ENCODE data around the gene CUX1. TPM values are rescaled to one million over a fixed set of nuclear protein-coding genes. Genes with fewer than 3 reads are reported as not detected.

Gene CUX1
- total RNA-seq, 1 experiment from 2014 or later: 53.5 TPM

GRCh38 chr7:102215711-102216110 lies 398.3 kb downstream of the CUX1 start:
- no peak overlapping the region for H3K4me3 Mint-ChIP-seq
- no peaks in the 10 kb centered on the region for H3K4me1 Mint-ChIP-seq
- peaks cover 13 to 50% (median 22%) of the 10 kb centered on the region in 3 experiments for H3K36me3 Mint-ChIP-seq (ENCODE audit: insufficient read depth in 1 of 3, low read depth in 3 of 3)
- Histone ChIP-seq H3K79me1 (ENCODE audit: insufficient read depth, low read depth, low read length, poor library complexity, severe bottlenecking) (no peaks in the 10 kb centered on the region), H2BK20ac (ENCODE audit: low read depth, low read length, poor library complexity, severe bottlenecking) (no peak overlapping the region), H3K27ac (ENCODE audit: insufficient read length, low read depth, low read length) (no peak overlapping the region), H3K14ac (ENCODE audit: insufficient read depth, low read length) (no peak overlapping the region), H3K23ac (ENCODE audit: insufficient read length, low read depth, low read length) (no peak overlapping the region), H3K9me3 (ENCODE audit: control insufficient read depth, low read depth, low read length) (no peaks in the 10 kb centered on the region), H2BK12ac (ENCODE audit: insufficient read length, low read depth, low read length) (no peak overlapping the region), H3K56ac (ENCODE audit: insufficient read length, low read depth, low read length) (no peak overlapping the region), H2AFZ (ENCODE audit: low read length) (no peak overlapping the region), H3K9ac (ENCODE audit: extremely low read depth, insufficient read length, low read length) (no peak overlapping the region), H3K23me2 (ENCODE audit: insufficient read length, low read depth, low read length, poor library complexity, severe bottlenecking) (no peaks in the 10 kb centered on the region), H3K27me3 (ENCODE audit: insufficient read depth, low read length) (no peaks in the 10 kb centered on the region), H4K91ac (ENCODE audit: insufficient read length, low read depth, low read length) (no peak overlapping the region), H3K79me2 (ENCODE audit: insufficient read depth, low read length) (no peaks in the 10 kb centered on the region), H2BK120ac (ENCODE audit: low read depth, low read length, poor library complexity, severe bottlenecking) (no peak overlapping the region), H4K8ac (replicated peaks; ENCODE audit: insufficient read length, low read depth, low read length) (no peak overlapping the region), H3K18ac (ENCODE audit: insufficient read length, low read depth, low read length) (no peak overlapping the region), H3K4me2 (ENCODE audit: insufficient read depth, insufficient read length, low read length) (no peak overlapping the region), H4K5ac (ENCODE audit: insufficient read length, low read depth, low read length) (no peak overlapping the region), H3K4me1 (ENCODE audit: insufficient read depth, low read length) (no peaks in the 10 kb centered on the region), H2AK5ac (ENCODE audit: insufficient read length, low read length) (no peak overlapping the region), H2BK15ac (ENCODE audit: low read depth, low read length) (no peak overlapping the region), H3K4ac (ENCODE audit: low read depth, low read length) (no peak overlapping the region), H4K20me1 (ENCODE audit: control insufficient read depth, insufficient read depth, insufficient read length) (no peaks in the 10 kb centered on the region), H3T11ph (ENCODE audit: low read length) (no peak overlapping the region), H2BK5ac (ENCODE audit: insufficient read length, low read length) (no peak overlapping the region)
- no peak for DNase-seq
- WGBS (ENCODE audit: extremely low coverage, insufficient read length, low lambda C conversion rate): no CpG with 5 or more reads among the region's 11 CpGs
- H3K27me3 Mint-ChIP-seq (ENCODE audit: low read depth): no peaks in the 10 kb centered on the region; the same call in 1 of the 2 replicates
- H3K27ac Mint-ChIP-seq: no peak overlapping the region
- no peak for TF ChIP-seq CTCF (conservative IDR thresholded peaks at IDR 0.05)
- no peaks in the 10 kb centered on the region; a peak in 1 of 5 replicates for H3K9me3 Mint-ChIP-seq

All from H9 (cell line).